ENCODE measurements around the gene MINDY2.
"Not testable (repeated sequence)": the region's sequence is repeated elsewhere in the genome, so short reads cannot be mapped to it uniquely, and the experiment has no call there.

Gene MINDY2

GRCh38 chr15:58752716-58753115 lies 18.4 kb upstream of the MINDY2 start:
- no peak for DNase-seq

GRCh38 chr15:58755350-58755749 lies 15.8 kb upstream of the MINDY2 start:
- DNase-seq, result no peak

GRCh38 chr15:58755956-58756355 lies 15.1 kb upstream of the MINDY2 start:
- DNase-seq, result no peak

GRCh38 chr15:58758141-58758540 lies 13.0 kb upstream of the MINDY2 start:
- DNase-seq, result no peak

GRCh38 chr15:58760385-58761009 lies 10.6 kb upstream of the MINDY2 start:
- DNase-seq, result no peak

GRCh38 chr15:58761010-58761388 lies 10.1 kb upstream of the MINDY2 start:
- DNase-seq, result no peak

GRCh38 chr15:58762285-58762684 lies 8.8 kb upstream of the MINDY2 start:
- DNase-seq, result no peak

GRCh38 chr15:58762731-58763130 lies 8.4 kb upstream of the MINDY2 start:
- DNase-seq, result no peak

GRCh38 chr15:58764468-58764867 lies 6.6 kb upstream of the MINDY2 start:
- no peak for DNase-seq

GRCh38 chr15:58766290-58766689 lies 4.8 kb upstream of the MINDY2 start:
- no peak for DNase-seq

GRCh38 chr15:58768601-58769004 lies 2.5 kb upstream of the MINDY2 start:
- DNase-seq, result not testable (repeated sequence)

GRCh38 chr15:58770519-58770856 lies 614 bp upstream of the MINDY2 start:
- no peak for DNase-seq

- DNase-seq, result peak; percentile 39
These were observed 634 bp downstream of the MINDY2 start for GRCh38 chr15:58771621-58772250.

GRCh38 chr15:58773024-58773423 lies 1.9 kb downstream of the MINDY2 start:
- DNase-seq, result no peak

- no peak for DNase-seq
These were observed 4.3 kb downstream of the MINDY2 start for GRCh38 chr15:58775402-58775801.

GRCh38 chr15:58777107-58777506 lies 6.0 kb downstream of the MINDY2 start:
- DNase-seq, result no peak

- DNase-seq, result no peak
These were observed 8.5 kb downstream of the MINDY2 start for GRCh38 chr15:58779554-58779953.

- DNase-seq, result no peak
These were observed 14.3 kb downstream of the MINDY2 start for GRCh38 chr15:58785355-58785754.

GRCh38 chr15:58788056-58788710 lies 17.1 kb downstream of the MINDY2 start:
- no peak for DNase-seq

- no peak for DNase-seq
These were observed 22.8 kb downstream of the MINDY2 start for GRCh38 chr15:58793862-58794261.

GRCh38 chr15:58795825-58796224 lies 24.7 kb downstream of the MINDY2 start:
- no peak for DNase-seq

- DNase-seq, result no peak
These were observed 26.4 kb downstream of the MINDY2 start for GRCh38 chr15:58797505-58797904.

GRCh38 chr15:58805095-58805494 lies 34.0 kb downstream of the MINDY2 start:
- DNase-seq, result no peak

- DNase-seq, result not testable (repeated sequence)
These were observed 52.2 kb downstream of the MINDY2 start for GRCh38 chr15:58823267-58823666.

GRCh38 chr15:58830556-58830955 lies 59.5 kb downstream of the MINDY2 start:
- DNase-seq, result no peak

Data from activated T-cell treated with anti-CD3 and anti-CD28 coated beads, Interleukin-2, amount 50 U/mL, for 1 hour (primary cell).